K562 (cell line): ENCODE results near the gene ARID3C. TPM values are rescaled to one million over a fixed set of nuclear protein-coding genes. Genes with fewer than 3 reads are reported as not detected.

Experiments
- ATAC-seq: fragments of 200-7000 bp; cut with Tn5 transposase; 3 replicates; pipeline ENCODE4 v1.9.1; 2020; ENCODE audit warnings: moderate library complexity
- BruUV-seq: library from RNA; stranded (reverse); fragments of 400-500 nt; replicated peaks from 2 replicates; lab custom pipeline; 2021; lab: Mats Ljungman, UMichigan
- CTCF ChIA-PET: fragments of 300-600 bp; formaldehyde crosslinking; extraction: SDS; loops from one replicate; lab custom pipeline; 2021; ENCODE audit warnings: low intra/inter-chr PET ratio; lab: Yijun Ruan, JAX
- POLR2A ChIA-PET: fragments of 300-600, 350-650 bp; sonication (Branson Sonifier 250); formaldehyde crosslinking; extraction: SDS; loops from one replicate; lab custom pipeline; 2021; ENCODE audit warnings: antibody characterized with exemption, inconsistent platforms; lab: Yijun Ruan, JAX
- DNase-seq, 4 experiments: peaks; one replicate each; pipeline versions ENCODE4 v3.0.0 to v3.0.0-alpha.2; 2011 to 2018; ENCODE audit warnings: low spot score in 3 of 4, mixed read lengths in 3 of 4; ENCODE audit errors: extremely low read depth in 1 of 4
- FAIRE-seq: peaks from 2 replicates; lab custom pipeline; 2011; peaks lifted over from hg19 to GRCh38; lab: Jason Lieb, UNC
- H2AFZ ChIP-seq: 2 replicates; pipeline ENCODE4 v1.6.0; 2011; ENCODE audit warnings: low read depth, low read length, control low read depth, inconsistent platforms
- H3K27ac ChIP-seq: fragments of 200-600 bp; 3 replicates; pipeline ENCODE4 v1.8.0; 2011; ENCODE audit warnings: low read depth, mild to moderate bottlenecking, control low read depth, inconsistent platforms, low read length, moderate library complexity, mixed read lengths; ENCODE audit errors: extremely low read depth
- H3K27me3 ChIP-seq, 2 experiments: fragments of 300-600 bp in 1 of 2; 2 replicates in 1 of 2; 3 replicates in 1 of 2; pipeline versions ENCODE4 v1.6.0 to v1.8.0; 2011; ENCODE audit warnings: inconsistent platforms in 2 of 2, low read length in 2 of 2, mild to moderate bottlenecking in 1 of 2, mixed read lengths in 1 of 2, moderate library complexity in 1 of 2; ENCODE audit not compliant: control insufficient read depth in 2 of 2, insufficient read depth in 2 of 2
- H3K36me3 ChIP-seq: fragments of 300-600 bp; 3 replicates; pipeline ENCODE4 v1.8.0; 2011; ENCODE audit warnings: mild to moderate bottlenecking, low read length, inconsistent platforms; ENCODE audit not compliant: control insufficient read depth, insufficient read depth
- H3K4me1 ChIP-seq, 2 experiments: fragments of 200-600 bp in 1 of 2; replicated peaks in 1 of 2; 2 replicates in 1 of 2; 3 replicates in 1 of 2; pipeline versions ENCODE4 v1.5.1 to v1.8.0; 2011; ENCODE audit warnings: inconsistent platforms in 2 of 2, low read length in 2 of 2, mild to moderate bottlenecking in 1 of 2, mixed read lengths in 1 of 2, moderate library complexity in 1 of 2; ENCODE audit not compliant: control insufficient read depth in 2 of 2, insufficient read depth in 2 of 2
- H3K4me2 ChIP-seq: 2 replicates; pipeline ENCODE4 v1.6.1; 2011; ENCODE audit warnings: low read length, control low read depth, inconsistent platforms, mixed read lengths; ENCODE audit not compliant: insufficient read depth
- H3K4me3 ChIP-seq: fragments of 200-600 bp; sonication (generic), shearing (Covaris generic); 2 replicates; pipeline ENCODE4 v1.5.1; 2016; ENCODE audit warnings: control low read depth, inconsistent platforms
- H3K79me2 ChIP-seq: fragments of 200-600 bp; 3 replicates; pipeline ENCODE4 v1.8.0; 2011; ENCODE audit warnings: low read length, inconsistent platforms; ENCODE audit not compliant: control insufficient read depth, insufficient read depth
- H3K9ac ChIP-seq, 2 experiments: 2 replicates each; pipeline versions ENCODE4 v1.6.0 to v1.6.1; 2011; ENCODE audit warnings: low read depth in 2 of 2, low read length in 2 of 2, control low read depth in 1 of 2, inconsistent platforms in 1 of 2, mild to moderate bottlenecking in 1 of 2, mixed read lengths in 1 of 2; ENCODE audit not compliant: insufficient read depth in 1 of 2
- H3K9me1 ChIP-seq: one replicate; pipeline ENCODE4 v1.6.0; 2011; ENCODE audit warnings: inconsistent platforms, mild to moderate bottlenecking, low read length, moderate library complexity; ENCODE audit not compliant: control insufficient read depth, insufficient read depth
- H3K9me3 ChIP-seq: replicated peaks from 2 replicates; pipeline ENCODE4 v1.5.1; 2011; ENCODE audit warnings: low read depth, low read length, inconsistent platforms; ENCODE audit not compliant: control insufficient read depth, insufficient read depth
- H4K20me1 ChIP-seq: replicated peaks from 2 replicates; pipeline ENCODE4 v1.6.1; 2011; ENCODE audit warnings: low read length, inconsistent platforms, mixed read lengths; ENCODE audit not compliant: control insufficient read depth, insufficient read depth
- HNRNPH1 ChIP-seq: fragments of 200-400 bp; formaldehyde crosslinking; optimal IDR thresholded peaks from 2 replicates; pipeline ENCODE3; 2017; ENCODE audit warnings: low read depth, mild to moderate bottlenecking, low read length, moderate library complexity
- NRF1 ChIP-seq, 2 experiments: fragments of 450-650 bp; IDR thresholded peaks in 1 of 2; conservative IDR thresholded peaks in 1 of 2; 2 replicates each; pipeline ENCODE4 v1.6.1; 2014; ENCODE audit warnings: mild to moderate bottlenecking in 2 of 2
- ZFX ChIP-seq: sonication (generic); formaldehyde crosslinking; IDR thresholded peaks from 2 replicates; pipeline ENCODE4 v1.8.0; 2022; ENCODE audit warnings: mild to moderate bottlenecking, missing genetic modification reagents, moderate library complexity
- ZZZ3 ChIP-seq: fragments of 450-650 bp; IDR thresholded peaks from 2 replicates; pipeline ENCODE4 v1.6.1; 2016; ENCODE audit warnings: antibody characterized with exemption, mild to moderate bottlenecking, moderate library complexity
- WGBS: fragments of 100-300 bp; shearing (Covaris generic); methylation state at CpG from one replicate; pipeline ENCODE4 v1.1.6; 2016; ENCODE audit warnings: low coverage, mixed read lengths; ENCODE audit not compliant: insufficient coverage; ENCODE audit errors: missing lambda C conversion rate; 5-methylcytosine and 5-hydroxymethylcytosine counted together
- in situ Hi-C: fragments of 300-500 bp; cut with MboI; formaldehyde crosslinking; loops from 4 replicates; pipeline ENCODE4 v1.15.0; 2018; ENCODE audit warnings: inconsistent platforms, mixed read lengths
- intact Hi-C: fragments of 100-400 bp; cut with micrococcal nuclease; formaldehyde crosslinking; loops from 2 replicates; pipeline ENCODE4 v1.14.2; 2022
- polyA plus RNA-seq, 8 experiments: library from polyadenylated mRNA; depleted of rRNA in 4 of 8; stranded (reverse) in 5 of 8; unstranded in 3 of 8; fragments of >200 nt; fragmentation: Nextera tagmentation in 2 of 8; fragmentation: Illumina TruSeq in 1 of 8; extraction: Ambion mirVana in 2 of 8; extraction: Trizol in 1 of 8; gene quantifications; 2 replicates each; pipeline versions ENCODE4 v1.2.1 to v1.2.3, GENCODE V29; 2011 to 2014; ENCODE audit warnings: inconsistent platforms in 1 of 8, missing spikeins in 1 of 8
- total RNA-seq, 7 experiments: library from RNA; depleted of rRNA in 6 of 7; stranded (reverse); fragments of >200 nt in 6 of 7; fragmentation: Illumina TruSeq in 2 of 7; extraction: Trizol in 2 of 7; gene quantifications; 2 replicates each; pipeline versions ENCODE4 v1.2.1 to v1.2.3, GENCODE V29; 2011 to 2021; ENCODE audit warnings: low replicate concordance in 1 of 7
- TF ChIP-seq, protein P1 (sequence below), 2 experiments: IDR thresholded peaks; 2 replicates each; pipeline ENCODE4 v1.6.1; 2011; ENCODE audit warnings: borderline replicate concordance in 1 of 2, control low read depth in 1 of 2, low read depth in 1 of 2, low read length in 1 of 2, mild to moderate bottlenecking in 1 of 2, mixed read lengths in 1 of 2, moderate library complexity in 1 of 2; ENCODE audit not compliant: insufficient read depth in 1 of 2, insufficient read length in 1 of 2, poor library complexity in 1 of 2, severe bottlenecking in 1 of 2; ENCODE audit errors: extremely low read depth in 1 of 2
- TF ChIP-seq, protein P2 (sequence below), 2 experiments: fragments of 450-650 bp; formaldehyde crosslinking in 1 of 2; IDR thresholded peaks; 2 replicates each; pipeline versions ENCODE4 v1.4.0 to v1.6.1; 2014 to 2020; ENCODE audit warnings: mild to moderate bottlenecking in 2 of 2, borderline replicate concordance in 1 of 2, low read depth in 1 of 2

ARID3C gene
- total and polyA plus RNA-seq, 9 of the 15 experiments (the other 6 are each of a cell fraction or from before 2014, with no cell fraction given): not detected

DNA sequence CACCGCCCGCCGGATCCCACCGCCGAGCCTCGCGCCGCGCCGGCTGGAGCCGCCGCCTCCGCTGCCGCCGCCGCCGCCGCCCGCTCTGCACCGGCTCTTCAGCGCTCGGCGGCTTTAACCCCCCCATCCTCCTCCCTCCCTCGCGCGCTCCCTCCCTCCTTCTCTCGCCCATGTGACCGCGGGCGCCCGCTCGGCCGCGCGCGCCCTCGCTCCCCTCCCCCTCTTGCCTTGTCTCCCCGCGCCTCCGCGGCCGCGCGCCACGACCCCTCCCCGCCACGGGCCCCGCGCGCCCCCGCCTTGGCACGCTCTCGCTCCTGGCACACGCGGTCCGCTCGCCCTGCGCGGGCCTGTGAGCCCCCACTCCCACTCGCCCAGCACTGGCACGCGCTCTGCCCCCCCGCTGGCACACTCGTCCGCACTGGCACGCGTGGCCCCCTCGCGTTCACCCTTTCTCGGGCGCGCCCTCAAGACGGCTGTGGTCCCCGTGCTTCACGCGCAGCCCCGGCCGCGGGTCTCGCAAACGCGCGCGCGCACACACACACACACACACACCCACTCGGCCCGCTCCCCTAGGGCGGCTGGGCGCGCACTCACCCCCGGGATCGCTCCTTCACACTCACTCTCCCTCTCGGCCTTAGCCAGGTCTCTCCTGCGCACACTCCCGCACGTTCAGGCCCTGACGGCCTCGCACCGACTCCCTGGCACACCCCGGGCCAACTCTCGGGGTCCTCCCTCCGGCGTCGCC is 39.1 kb downstream of the ARID3C start, which contains the start of gene CNTFR:
Gene CNTFR (minus strand): TSS at position 89 of the 745 bp plus-strand sequence. CDS start 20,743 bp downstream, outside the sequence.
- BruUV-seq: no TSS peak
- H3K27ac ChIP-seq: no peak within 1 kb of the TSS
- H3K79me2 ChIP-seq: no peaks in the 10 kb centered on the region
- POLR2A ChIA-PET: no interaction called here
- H3K4me2 ChIP-seq: no peak within 1 kb of the TSS
- in situ Hi-C loops (no loop called here), intact Hi-C loops (loop anchor here (5.0 kb wide), 3 partner anchors 88 to 188 kb away; no protein-coding TSS in a partner anchor)
- no peak for TF ChIP-seq HNRNPH1
- TF ChIP-seq ZZZ3: no peak
- no peak for TF ChIP-seq ZFX (CRISPR knock-in tag)
- TF ChIP-seq, protein P1, sequence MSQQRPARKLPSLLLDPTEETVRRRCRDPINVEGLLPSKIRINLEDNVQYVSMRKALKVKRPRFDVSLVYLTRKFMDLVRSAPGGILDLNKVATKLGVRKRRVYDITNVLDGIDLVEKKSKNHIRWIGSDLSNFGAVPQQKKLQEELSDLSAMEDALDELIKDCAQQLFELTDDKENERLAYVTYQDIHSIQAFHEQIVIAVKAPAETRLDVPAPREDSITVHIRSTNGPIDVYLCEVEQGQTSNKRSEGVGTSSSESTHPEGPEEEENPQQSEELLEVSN (IDR thresholded peaks at IDR 0.05; ENCODE audit: borderline replicate concordance in 1 of 2, extremely low read depth in 1 of 2, insufficient read depth in 1 of 2, insufficient read length in 1 of 2, low read depth in 1 of 2, low read length in 1 of 2, poor library complexity in 1 of 2, severe bottlenecking in 1 of 2): peak in 1 of 2 experiments; percentile 1
- TF ChIP-seq, protein P2, sequence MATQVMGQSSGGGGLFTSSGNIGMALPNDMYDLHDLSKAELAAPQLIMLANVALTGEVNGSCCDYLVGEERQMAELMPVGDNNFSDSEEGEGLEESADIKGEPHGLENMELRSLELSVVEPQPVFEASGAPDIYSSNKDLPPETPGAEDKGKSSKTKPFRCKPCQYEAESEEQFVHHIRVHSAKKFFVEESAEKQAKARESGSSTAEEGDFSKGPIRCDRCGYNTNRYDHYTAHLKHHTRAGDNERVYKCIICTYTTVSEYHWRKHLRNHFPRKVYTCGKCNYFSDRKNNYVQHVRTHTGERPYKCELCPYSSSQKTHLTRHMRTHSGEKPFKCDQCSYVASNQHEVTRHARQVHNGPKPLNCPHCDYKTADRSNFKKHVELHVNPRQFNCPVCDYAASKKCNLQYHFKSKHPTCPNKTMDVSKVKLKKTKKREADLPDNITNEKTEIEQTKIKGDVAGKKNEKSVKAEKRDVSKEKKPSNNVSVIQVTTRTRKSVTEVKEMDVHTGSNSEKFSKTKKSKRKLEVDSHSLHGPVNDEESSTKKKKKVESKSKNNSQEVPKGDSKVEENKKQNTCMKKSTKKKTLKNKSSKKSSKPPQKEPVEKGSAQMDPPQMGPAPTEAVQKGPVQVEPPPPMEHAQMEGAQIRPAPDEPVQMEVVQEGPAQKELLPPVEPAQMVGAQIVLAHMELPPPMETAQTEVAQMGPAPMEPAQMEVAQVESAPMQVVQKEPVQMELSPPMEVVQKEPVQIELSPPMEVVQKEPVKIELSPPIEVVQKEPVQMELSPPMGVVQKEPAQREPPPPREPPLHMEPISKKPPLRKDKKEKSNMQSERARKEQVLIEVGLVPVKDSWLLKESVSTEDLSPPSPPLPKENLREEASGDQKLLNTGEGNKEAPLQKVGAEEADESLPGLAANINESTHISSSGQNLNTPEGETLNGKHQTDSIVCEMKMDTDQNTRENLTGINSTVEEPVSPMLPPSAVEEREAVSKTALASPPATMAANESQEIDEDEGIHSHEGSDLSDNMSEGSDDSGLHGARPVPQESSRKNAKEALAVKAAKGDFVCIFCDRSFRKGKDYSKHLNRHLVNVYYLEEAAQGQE (IDR thresholded peaks at IDR 0.05; ENCODE audit: borderline replicate concordance): 0 out of 2 replicates have a peak, but pooled peaks have one; percentile 10
- TF ChIP-seq, protein P2 (CRISPR knock-in tag; IDR thresholded peaks at IDR 0.05; ENCODE audit: low read depth): no peak
- TF ChIP-seq NRF1 (conservative IDR thresholded peaks at IDR 0.05 in 1 of 2, IDR thresholded peaks at IDR 0.05 in 1 of 2): 0 out of 4 replicates have a peak, but pooled peaks of 1 of the 2 experiments have one; percentile 17
- no peak within 1 kb of the TSS for H3K4me3 ChIP-seq
- ATAC-seq (no peak; the same call in 2 of the 3 replicates), DNase-seq (peak; percentile 32 to 66 (median 48)), FAIRE-seq (no peak)
- H4K20me1 ChIP-seq: peaks cover 18% of the 10 kb centered on the region
- H3K9me3 ChIP-seq: no peaks in the 10 kb centered on the region
- H3K9me1 ChIP-seq: no peaks in the 10 kb centered on the region
- no peak within 1 kb of the TSS for H2AFZ ChIP-seq
- no peaks in the 10 kb centered on the region for H3K36me3 ChIP-seq
- 16% methylated on average over 23 of the region's 104 CpGs for WGBS
- CTCF ChIA-PET: no interaction called here
- H3K9ac ChIP-seq: no peak within 1 kb of the TSS
- H3K27me3 ChIP-seq: peaks cover 10 to 60% of the 10 kb centered on the region in 2 experiments
- H3K4me1 ChIP-seq: peaks cover 0 to 34% of the 10 kb centered on the region in 2 experiments; a peak in 2 of 5 replicates
